Activated CD4-positive, CD25-positive, alpha-beta regulatory T cell (primary cell): Measurements from ENCODE around the gene TENM3.

Experiments
- DNase-seq, 4 experiments: peaks; one replicate each; lab custom pipeline; 2025; lab: John Stamatoyannopoulos, UW

Gene TENM3

GRCh38 chr4:182628544-182628943 is 385.3 kb downstream of the TENM3 start:
- DNase-seq = no peak

DNA sequence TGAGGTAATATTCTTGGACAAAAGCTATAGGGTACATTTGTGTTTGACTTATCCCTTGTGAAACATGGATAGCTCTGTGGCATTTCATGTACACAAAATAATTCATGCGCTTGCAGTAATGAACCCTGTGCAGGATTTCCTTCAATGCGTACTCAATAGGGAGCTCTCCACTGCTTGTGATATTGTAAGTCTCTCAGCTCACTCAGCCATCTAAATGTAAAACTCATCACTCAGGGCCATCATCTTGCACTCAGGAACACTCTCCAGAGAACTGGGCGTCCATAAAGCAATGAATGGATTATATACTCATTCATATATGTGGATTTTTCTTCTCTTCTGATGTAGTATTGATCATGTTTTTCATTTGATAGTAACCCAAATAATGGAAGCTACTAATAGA is 385.9 kb downstream of the TENM3 start:
- no peak for DNase-seq

GRCh38 chr4:182640491-182640890 is 397.3 kb downstream of the TENM3 start:
- DNase-seq = no peak

DNA sequence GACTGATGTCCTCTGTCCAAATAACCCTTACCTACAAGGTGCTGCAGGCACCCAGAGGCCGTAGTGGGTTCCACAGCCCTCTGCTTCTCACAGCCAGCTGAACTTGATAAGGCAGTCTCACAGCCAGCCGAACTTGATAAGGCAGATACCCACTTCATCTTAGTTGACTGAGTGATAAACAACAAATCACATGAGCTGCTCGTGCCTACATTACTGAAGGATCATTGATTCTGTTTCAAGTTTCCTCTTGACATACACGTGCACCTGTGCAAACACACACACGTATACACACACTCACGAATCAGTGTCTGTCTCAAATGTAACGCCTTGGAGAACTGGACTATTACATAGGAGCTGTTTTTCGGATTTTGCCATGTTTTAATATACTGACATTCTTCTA is 397.7 kb downstream of the TENM3 start:
- DNase-seq = no peak

GRCh38 chr4:182642831-182643230 is 399.6 kb downstream of the TENM3 start:
- DNase-seq = no peak

DNA sequence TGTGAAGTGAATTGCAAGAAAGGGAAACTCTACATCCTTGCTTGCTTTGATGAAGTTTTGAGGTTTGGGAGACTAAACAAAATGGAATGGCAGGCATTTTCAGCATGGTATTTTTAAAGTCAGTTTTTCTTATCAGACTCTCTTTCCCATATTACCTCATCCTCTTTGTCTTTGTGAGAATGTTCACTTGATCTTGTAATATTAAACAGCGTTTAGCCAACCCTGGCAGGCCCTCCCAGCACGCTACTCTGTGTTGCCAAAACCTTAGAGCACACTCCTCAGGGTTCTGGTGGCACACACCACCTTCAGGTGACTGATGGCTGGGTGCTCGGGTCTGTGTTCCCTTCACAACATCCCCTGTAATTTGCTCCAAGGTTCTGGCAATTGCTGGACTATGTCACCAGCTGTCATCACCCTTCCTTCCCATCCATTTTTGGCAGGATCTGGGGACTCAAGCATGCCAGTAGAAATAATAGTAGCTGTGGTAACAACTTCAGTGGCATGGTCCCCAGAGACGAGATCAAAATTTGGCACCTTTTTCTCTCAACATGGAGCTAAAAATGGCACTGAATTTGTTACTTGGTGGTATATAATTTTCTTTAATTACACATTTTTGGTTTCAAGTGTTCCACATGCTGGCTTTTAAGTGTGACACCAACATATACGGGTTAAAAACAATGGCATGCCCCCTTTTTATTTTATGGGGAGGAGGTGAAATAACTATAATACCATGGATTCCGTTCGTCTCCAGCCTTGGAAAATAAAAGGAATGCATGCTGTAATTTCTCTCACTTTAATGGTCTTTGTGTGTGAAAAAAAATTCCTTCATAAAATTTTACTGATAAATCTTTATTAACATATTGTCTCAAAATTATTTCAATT is 400.8 kb downstream of the TENM3 start:
- DNase-seq = no peak

DNA sequence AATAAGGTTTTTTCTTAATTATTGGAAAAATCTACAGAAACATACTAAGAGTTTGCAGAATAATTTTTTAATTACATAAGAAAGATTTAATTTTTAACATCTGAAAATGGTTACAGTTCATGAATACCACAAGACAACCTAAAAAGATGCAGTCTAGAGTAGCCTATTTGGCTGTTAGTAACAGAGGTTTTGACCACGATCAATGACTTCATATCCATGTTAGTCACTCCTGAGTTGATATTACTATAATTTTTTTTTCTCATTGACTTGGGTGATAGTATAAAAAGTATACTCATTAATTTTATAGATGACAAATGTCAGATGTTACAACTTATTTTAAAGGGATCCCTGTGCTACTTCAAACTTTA is 401.5 kb downstream of the TENM3 start:
- DNase-seq = no peak

- no peak for DNase-seq
Measured at GRCh38 chr4:182645511-182645910, 402.3 kb downstream of the TENM3 start.

GRCh38 chr4:182647646-182648300 is 404.6 kb downstream of the TENM3 start:
- no peak for DNase-seq

- no peak for DNase-seq
Measured at GRCh38 chr4:182648766-182649165, 405.6 kb downstream of the TENM3 start.

GRCh38 chr4:182649698-182650477 is 406.7 kb downstream of the TENM3 start:
- DNase-seq = no peak

- no peak for DNase-seq
Measured at GRCh38 chr4:182653596-182653995, 410.4 kb downstream of the TENM3 start.

DNA sequence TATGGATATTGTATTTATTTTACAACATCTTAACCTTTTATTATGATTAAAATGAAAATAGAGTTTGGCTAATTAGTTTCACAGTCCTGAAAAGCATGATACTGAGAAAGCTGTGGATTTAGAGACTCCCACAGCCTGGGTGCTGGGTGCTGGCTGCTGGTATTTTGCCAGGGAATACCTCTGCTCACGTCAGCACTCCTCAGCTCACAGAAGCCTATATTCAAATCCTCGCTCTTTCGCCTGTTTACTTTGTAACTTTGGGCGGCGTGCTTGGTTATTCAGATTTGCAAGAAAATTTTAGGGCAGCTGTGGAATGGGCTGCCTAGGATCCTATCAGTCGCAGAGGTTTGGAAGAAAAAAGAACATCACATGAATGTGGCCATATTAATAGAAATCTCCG is 412.1 kb downstream of the TENM3 start:
- no peak for DNase-seq

DNA sequence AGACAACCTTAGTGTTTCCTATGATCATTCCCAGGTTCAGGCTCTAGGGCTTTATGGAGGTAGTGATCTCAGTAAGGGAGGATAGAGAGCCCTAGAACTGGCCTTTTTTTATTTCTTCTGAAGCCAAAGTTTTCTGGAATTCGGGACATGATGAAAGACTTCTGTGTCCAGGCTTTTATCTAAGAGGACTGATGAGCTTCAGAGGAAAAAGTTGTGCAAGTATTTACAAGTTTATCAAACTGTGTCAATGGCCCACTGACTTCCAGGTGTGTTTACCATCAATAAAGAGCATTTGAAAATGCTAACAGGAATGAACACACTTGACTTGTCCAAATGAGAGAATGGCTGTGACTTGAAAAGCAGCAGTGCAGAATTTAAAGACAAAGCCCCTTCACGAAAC is 419.3 kb downstream of the TENM3 start:
- no peak for DNase-seq

DNA sequence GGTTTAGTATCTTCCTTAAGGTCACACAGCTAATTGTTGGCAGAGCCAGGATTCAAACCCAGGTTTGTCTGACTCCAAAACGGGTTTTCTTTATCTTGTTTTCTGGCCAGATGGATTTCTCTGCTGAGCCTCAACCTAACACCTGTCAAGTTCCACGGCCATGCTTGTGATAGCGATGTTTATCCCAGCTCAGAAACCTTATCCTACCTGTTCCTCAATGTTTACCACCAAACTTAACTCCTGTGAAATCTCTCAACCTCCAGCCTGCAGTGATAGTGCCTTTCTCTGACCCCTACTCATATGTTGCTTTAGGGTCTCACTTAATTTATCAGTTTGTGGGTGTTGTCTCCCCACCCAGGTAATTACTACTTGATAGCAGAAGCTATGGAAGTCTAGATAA is 428.0 kb downstream of the TENM3 start:
- no peak for DNase-seq

DNA sequence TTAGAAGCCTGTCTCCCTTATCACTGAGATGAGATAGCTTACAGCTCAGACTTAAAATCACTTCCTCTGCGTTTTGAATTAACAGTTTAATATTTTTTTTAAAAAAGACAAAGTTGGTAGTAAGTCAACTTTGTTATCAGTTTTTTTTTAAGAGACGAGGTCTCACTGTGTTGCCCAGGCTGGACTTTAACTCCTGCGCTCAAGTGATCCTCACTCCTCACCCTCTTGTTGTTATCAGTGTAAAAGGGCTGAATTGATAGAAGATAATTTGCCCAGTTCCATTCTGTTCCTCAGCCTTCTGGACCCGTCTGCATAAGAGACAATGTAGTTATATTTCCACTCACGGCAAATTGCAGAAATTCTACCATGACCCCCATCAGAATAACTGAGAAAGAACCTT is 428.5 kb downstream of the TENM3 start:
- DNase-seq = no peak

- DNase-seq = no peak
Measured at GRCh38 chr4:182678590-182678989, 435.4 kb downstream of the TENM3 start.

- DNase-seq = no peak
Measured at GRCh38 chr4:182679533-182679932, 436.3 kb downstream of the TENM3 start.

DNA sequence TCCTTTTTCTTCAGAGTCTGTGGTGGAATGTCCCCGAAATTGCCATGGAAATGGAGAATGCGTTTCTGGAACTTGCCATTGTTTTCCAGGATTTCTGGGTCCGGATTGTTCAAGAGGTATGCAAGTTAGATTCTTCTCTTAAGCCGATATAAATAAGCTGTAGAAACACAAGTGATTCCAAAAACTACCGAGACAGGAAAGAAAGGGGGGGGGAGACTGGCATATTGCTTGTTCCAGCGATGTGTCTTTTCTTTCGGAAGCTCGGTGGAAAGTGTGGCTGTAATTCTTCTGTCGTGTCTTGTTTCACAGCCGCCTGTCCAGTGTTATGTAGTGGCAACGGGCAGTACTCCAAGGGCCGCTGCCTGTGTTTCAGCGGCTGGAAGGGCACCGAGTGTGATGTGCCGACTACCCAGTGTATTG is 437.0 kb downstream of the TENM3 start:
- no peak for DNase-seq

DNA sequence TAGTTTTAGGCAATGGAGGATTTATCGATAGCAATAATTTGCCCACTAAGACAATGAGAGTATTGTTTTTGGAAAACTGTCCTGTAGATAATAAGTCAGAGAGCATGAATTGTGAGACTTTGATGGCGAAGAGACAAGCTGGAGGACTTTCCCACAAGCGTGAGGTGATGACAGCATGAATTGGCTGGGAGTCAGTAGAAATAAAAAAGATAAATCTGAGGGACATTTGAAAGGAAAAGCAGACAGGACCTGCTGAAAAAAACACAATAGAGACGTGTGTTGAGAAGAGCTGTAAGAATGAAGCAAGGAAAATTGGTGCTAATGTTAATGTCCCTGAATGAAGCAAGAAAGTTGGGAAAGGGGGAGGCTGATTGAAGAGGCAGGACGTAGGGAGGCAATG is 440.5 kb downstream of the TENM3 start:
- DNase-seq = no peak

DNA sequence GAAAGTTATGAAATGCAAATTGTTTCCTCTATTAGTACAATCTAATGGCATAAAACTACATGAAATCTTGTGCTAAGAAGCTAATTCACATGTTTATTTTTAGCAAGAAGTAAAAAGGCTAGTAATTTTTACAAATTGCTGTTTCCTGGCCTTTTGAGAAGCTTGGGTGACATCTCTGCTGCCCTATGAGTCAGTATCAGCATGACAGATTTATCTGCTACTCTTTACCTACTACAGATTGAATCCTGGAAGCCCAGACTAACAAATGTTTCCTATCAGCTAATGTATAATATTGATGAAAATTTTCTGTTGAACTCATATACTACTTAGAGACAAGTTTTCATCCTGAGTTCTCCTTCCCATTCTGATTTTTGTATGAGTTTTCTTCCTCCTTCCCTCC is 441.6 kb downstream of the TENM3 start:
- DNase-seq = no peak

DNA sequence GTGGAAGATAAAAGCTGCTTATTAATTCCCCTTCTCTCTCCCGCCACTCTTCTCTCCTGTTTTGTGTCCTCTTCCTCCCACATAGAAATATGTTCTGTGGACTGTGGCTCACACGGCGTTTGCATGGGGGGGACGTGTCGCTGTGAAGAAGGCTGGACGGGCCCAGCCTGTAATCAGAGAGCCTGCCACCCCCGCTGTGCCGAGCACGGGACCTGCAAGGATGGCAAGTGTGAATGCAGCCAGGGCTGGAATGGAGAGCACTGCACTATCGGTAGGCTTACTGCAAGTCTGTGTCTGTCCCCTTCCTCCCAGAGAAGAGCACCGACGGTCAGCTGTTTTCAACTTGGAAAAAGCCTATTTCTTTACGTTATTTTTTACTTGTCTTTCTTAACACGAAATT is 444.9 kb downstream of the TENM3 start:
- DNase-seq = no peak

GRCh38 chr4:182694551-182694950 is 451.3 kb downstream of the TENM3 start:
- DNase-seq = no peak
